RWPE1 (cell line): ENCODE data around the gene SLC35F3.

Source experiments
- CTCF ChIA-PET: fragments of 350-600 bp; sonication (Branson Sonifier 250); formaldehyde crosslinking; extraction: SDS; loops from one replicate; lab custom pipeline; 2021; lab: Yijun Ruan, JAX
- POLR2A ChIA-PET: fragments of 400-600 bp; formaldehyde crosslinking; extraction: SDS; loops from one replicate; lab custom pipeline; 2020; ENCODE audit warnings: antibody characterized with exemption; ENCODE audit not compliant: low non-redundant PET; lab: Yijun Ruan, JAX
- DNase-seq: peaks from one replicate; pipeline ENCODE4 v3.0.0; 2012; ENCODE audit warnings: low spot score
- H3K27ac ChIP-seq: fragments of 450-650 bp; 2 replicates; pipeline ENCODE4 v1.5.1; 2017
- TF ChIP-seq, protein P1 (sequence below): fragments of 450-650 bp; conservative IDR thresholded peaks from 2 replicates; pipeline ENCODE4 v1.5.1; 2017; ENCODE audit warnings: low read depth, mild to moderate bottlenecking

SLC35F3 gene

GRCh38 chr1:233919786-233920185 is 15.3 kb downstream of the SLC35F3 start:
- H3K27ac ChIP-seq: no peak overlapping the region
- TF ChIP-seq, protein P1, sequence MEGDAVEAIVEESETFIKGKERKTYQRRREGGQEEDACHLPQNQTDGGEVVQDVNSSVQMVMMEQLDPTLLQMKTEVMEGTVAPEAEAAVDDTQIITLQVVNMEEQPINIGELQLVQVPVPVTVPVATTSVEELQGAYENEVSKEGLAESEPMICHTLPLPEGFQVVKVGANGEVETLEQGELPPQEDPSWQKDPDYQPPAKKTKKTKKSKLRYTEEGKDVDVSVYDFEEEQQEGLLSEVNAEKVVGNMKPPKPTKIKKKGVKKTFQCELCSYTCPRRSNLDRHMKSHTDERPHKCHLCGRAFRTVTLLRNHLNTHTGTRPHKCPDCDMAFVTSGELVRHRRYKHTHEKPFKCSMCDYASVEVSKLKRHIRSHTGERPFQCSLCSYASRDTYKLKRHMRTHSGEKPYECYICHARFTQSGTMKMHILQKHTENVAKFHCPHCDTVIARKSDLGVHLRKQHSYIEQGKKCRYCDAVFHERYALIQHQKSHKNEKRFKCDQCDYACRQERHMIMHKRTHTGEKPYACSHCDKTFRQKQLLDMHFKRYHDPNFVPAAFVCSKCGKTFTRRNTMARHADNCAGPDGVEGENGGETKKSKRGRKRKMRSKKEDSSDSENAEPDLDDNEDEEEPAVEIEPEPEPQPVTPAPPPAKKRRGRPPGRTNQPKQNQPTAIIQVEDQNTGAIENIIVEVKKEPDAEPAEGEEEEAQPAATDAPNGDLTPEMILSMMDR: no peak
- no peak for DNase-seq
- ChIA-PET POLR2A (no interaction called here), CTCF (no interaction called here)

DNA sequence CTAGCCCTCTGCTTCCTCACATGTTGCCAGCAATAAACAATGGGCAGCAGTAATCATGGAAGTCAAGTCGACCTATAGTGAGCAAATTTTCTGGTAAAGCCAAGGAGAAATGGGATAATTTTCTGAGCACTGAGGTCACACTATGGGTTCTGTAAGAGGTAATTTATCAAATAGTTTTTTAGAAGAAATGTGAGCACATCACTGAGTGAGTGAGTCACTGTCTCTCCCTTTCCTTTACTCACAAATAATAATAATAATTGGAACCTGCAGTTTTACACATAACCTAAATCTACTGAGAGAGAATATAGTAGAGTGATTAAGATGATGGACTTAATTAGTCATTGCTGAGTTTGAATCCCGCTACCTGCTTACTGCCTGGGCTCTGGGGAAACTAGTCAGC is 23.6 kb downstream of the SLC35F3 start:
- ChIA-PET CTCF (no interaction called here), POLR2A (no interaction called here)
- no peak for DNase-seq
- TF ChIP-seq, protein P1: no peak
- H3K27ac ChIP-seq: no peak overlapping the region

GRCh38 chr1:233933339-233933738 is 28.9 kb downstream of the SLC35F3 start:
- ChIA-PET CTCF (no interaction called here), POLR2A (no interaction called here)
- no peak overlapping the region for H3K27ac ChIP-seq
- TF ChIP-seq, protein P1: no peak
- DNase-seq: no peak

GRCh38 chr1:233935297-233935868 is 30.9 kb downstream of the SLC35F3 start:
- TF ChIP-seq, protein P1: no peak
- ChIA-PET POLR2A (no interaction called here), CTCF (interaction anchor here (0.7 kb wide), 1 partner anchor 17 kb away, joined by 3 read pairs; no protein-coding TSS in a partner anchor)
- no peak overlapping the region for H3K27ac ChIP-seq
- no peak for DNase-seq

GRCh38 chr1:233936422-233936821 is 31.9 kb downstream of the SLC35F3 start:
- ChIA-PET POLR2A (no interaction called here), CTCF (interaction anchor here (0.7 kb wide), 1 partner anchor 16 kb away, joined by 3 read pairs; no protein-coding TSS in a partner anchor)
- DNase-seq: no peak
- no peak overlapping the region for H3K27ac ChIP-seq
- TF ChIP-seq, protein P1: no peak

GRCh38 chr1:233936842-233937241 is 32.4 kb downstream of the SLC35F3 start:
- TF ChIP-seq, protein P1: no peak
- POLR2A ChIA-PET: no interaction called here
- CTCF ChIA-PET: no interaction called here
- H3K27ac ChIP-seq: no peak overlapping the region
- DNase-seq: no peak

DNA sequence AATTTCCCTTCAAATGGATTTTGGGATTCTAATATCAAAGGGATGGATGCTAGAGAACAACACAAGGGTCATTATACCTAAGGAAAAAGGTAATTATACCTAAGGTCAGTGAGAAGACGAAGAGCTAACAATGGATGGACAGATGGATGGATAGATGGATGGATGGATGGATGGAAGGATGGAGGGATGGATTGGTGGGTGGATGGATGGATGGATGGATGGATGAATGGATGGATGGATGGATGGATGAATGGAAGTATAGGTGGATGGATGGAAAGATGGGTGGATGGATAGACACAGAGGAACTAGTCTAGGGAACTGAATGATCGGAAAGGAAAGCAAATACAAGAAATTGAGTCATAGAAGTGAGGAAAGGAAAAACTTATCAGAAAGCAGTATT is 34.0 kb downstream of the SLC35F3 start:
- CTCF ChIA-PET: no interaction called here

More for the DNA sequence above, 34.0 kb downstream of the SLC35F3 start:
- H3K27ac ChIP-seq: no peak overlapping the region
- TF ChIP-seq, protein P1: no peak
- no peak for DNase-seq
- POLR2A ChIA-PET: no interaction called here
